ENCODE results near the gene CALHM3. TPM values are rescaled to one million over a fixed set of nuclear protein-coding genes. Genes with fewer than 3 reads are reported as not detected.

Gene CALHM3
- total RNA-seq, 1 donor from 2014 or later, result not detected

DNA sequence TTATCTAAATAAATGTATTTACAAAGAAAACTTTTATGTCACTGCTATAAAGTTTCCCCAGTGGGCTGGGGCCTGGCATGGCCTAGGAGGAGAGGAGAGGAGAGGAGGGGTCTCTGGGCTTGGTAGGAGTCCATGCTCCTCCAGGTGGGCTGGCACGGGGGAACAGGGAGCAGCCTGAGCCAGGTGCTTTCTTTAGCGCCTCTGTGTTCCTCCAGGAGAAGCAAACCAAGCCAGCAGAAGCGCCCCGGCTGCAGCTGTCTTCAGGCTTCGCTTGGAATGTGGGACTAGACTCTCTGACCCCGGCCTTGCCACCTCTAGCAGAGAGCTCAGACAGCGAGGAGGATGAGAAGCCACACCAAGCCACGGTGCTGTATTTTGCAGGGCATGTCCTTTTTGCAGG is 37.4 kb downstream of the CALHM3 start:
- Histone ChIP-seq H3K27me3 (ENCODE audit: insufficient read depth, low read length) (no peaks in the 10 kb centered on the region), H3K9me3 (ENCODE audit: insufficient read depth, low read depth, low read length) (no peaks in the 10 kb centered on the region), H3K27ac (ENCODE audit: low read depth, low read length) (peak overlapping the region; percentile 31), H3K9ac (ENCODE audit: low read length) (no peak overlapping the region), H3K79me2 (ENCODE audit: insufficient read depth, low read length) (no peaks in the 10 kb centered on the region), H2AFZ (ENCODE audit: low read depth, low read length) (no peak overlapping the region), H3K4me1 (ENCODE audit: insufficient read depth, low read length) (peaks cover 21% of the 10 kb centered on the region), H3K4me2 (ENCODE audit: low read length) (peak overlapping the region; percentile 48), H3K4me3 (ENCODE audit: insufficient read depth, low read depth, low read length) (no peak overlapping the region), H3K36me3 (ENCODE audit: insufficient read depth, low read length) (peaks cover 58% of the 10 kb centered on the region), H4K20me1 (ENCODE audit: insufficient read depth, low read length) (peaks cover 61% of the 10 kb centered on the region)
- no peaks in the 10 kb centered on the region for H3K9me3 Mint-ChIP-seq (ENCODE audit: unreplicated experiment)
- H3K27ac Mint-ChIP-seq (ENCODE audit: unreplicated experiment), result peak overlapping the region; percentile 86
- no peaks in the 10 kb centered on the region for H3K27me3 Mint-ChIP-seq (ENCODE audit: low read depth, unreplicated experiment)
- peaks cover 36% of the 10 kb centered on the region for H3K4me1 Mint-ChIP-seq (ENCODE audit: low read depth, unreplicated experiment)
- peaks cover 58% of the 10 kb centered on the region for H3K36me3 Mint-ChIP-seq (ENCODE audit: low read depth, unreplicated experiment)
- H3K4me3 Mint-ChIP-seq (ENCODE audit: unreplicated experiment), result peak overlapping the region; percentile 14
- FAIRE-seq (no peak), DNase-seq (ENCODE audit: low read depth) (no peak)
- TF ChIP-seq EZH2 (IDR thresholded peaks at IDR 0.05; ENCODE audit: insufficient read depth, low read length), result no peak
- TF ChIP-seq, protein P1, sequence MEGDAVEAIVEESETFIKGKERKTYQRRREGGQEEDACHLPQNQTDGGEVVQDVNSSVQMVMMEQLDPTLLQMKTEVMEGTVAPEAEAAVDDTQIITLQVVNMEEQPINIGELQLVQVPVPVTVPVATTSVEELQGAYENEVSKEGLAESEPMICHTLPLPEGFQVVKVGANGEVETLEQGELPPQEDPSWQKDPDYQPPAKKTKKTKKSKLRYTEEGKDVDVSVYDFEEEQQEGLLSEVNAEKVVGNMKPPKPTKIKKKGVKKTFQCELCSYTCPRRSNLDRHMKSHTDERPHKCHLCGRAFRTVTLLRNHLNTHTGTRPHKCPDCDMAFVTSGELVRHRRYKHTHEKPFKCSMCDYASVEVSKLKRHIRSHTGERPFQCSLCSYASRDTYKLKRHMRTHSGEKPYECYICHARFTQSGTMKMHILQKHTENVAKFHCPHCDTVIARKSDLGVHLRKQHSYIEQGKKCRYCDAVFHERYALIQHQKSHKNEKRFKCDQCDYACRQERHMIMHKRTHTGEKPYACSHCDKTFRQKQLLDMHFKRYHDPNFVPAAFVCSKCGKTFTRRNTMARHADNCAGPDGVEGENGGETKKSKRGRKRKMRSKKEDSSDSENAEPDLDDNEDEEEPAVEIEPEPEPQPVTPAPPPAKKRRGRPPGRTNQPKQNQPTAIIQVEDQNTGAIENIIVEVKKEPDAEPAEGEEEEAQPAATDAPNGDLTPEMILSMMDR (IDR thresholded peaks at IDR 0.05; ENCODE audit: insufficient read depth, low read depth, low read length), result no peak

DNA sequence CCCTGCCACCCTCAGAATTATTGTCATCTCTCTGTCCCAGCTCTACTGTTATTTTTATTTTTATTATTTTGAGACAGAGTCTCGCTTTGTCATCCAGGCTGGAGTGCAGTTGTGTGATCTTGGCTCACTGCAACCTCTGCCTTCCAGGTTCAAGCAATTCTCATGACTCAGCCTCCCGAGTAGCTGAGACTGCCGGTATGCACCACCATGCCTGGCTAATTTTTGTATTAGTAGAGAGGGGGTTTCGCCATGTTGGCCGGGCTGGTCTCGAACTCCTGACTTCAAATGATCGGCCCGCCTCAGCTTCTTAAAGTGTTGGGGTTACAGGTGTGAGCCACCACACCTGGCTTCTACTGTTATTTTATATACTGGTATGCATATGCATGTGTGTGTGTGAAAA is 37.8 kb downstream of the CALHM3 start:
- Histone ChIP-seq H3K9ac (ENCODE audit: low read length) (no peak overlapping the region), H3K4me1 (ENCODE audit: insufficient read depth, low read length) (peaks cover 21% of the 10 kb centered on the region), H3K9me3 (ENCODE audit: insufficient read depth, low read depth, low read length) (no peaks in the 10 kb centered on the region), H3K79me2 (ENCODE audit: insufficient read depth, low read length) (no peaks in the 10 kb centered on the region), H4K20me1 (ENCODE audit: insufficient read depth, low read length) (peaks cover 61% of the 10 kb centered on the region), H3K27ac (ENCODE audit: low read depth, low read length) (peak overlapping the region; percentile 31), H3K36me3 (ENCODE audit: insufficient read depth, low read length) (peaks cover 62% of the 10 kb centered on the region), H2AFZ (ENCODE audit: low read depth, low read length) (no peak overlapping the region), H3K4me3 (ENCODE audit: insufficient read depth, low read depth, low read length) (no peak overlapping the region), H3K4me2 (ENCODE audit: low read length) (no peak overlapping the region), H3K27me3 (ENCODE audit: insufficient read depth, low read length) (no peaks in the 10 kb centered on the region)
- Mint-ChIP-seq H3K4me3 (ENCODE audit: unreplicated experiment) (peak overlapping the region; percentile 14), H3K27me3 (ENCODE audit: low read depth, unreplicated experiment) (no peaks in the 10 kb centered on the region), H3K36me3 (ENCODE audit: low read depth, unreplicated experiment) (peaks cover 55% of the 10 kb centered on the region), H3K9me3 (ENCODE audit: unreplicated experiment) (no peaks in the 10 kb centered on the region), H3K27ac (ENCODE audit: unreplicated experiment) (peak overlapping the region; percentile 86), H3K4me1 (ENCODE audit: low read depth, unreplicated experiment) (peaks cover 33% of the 10 kb centered on the region)
- no peak for FAIRE-seq
- no peak for TF ChIP-seq EZH2 (IDR thresholded peaks at IDR 0.05; ENCODE audit: insufficient read depth, low read length)
- TF ChIP-seq, protein P1 (IDR thresholded peaks at IDR 0.05; ENCODE audit: insufficient read depth, low read depth, low read length), result no peak
- no peak for DNase-seq (ENCODE audit: low read depth)

DNA sequence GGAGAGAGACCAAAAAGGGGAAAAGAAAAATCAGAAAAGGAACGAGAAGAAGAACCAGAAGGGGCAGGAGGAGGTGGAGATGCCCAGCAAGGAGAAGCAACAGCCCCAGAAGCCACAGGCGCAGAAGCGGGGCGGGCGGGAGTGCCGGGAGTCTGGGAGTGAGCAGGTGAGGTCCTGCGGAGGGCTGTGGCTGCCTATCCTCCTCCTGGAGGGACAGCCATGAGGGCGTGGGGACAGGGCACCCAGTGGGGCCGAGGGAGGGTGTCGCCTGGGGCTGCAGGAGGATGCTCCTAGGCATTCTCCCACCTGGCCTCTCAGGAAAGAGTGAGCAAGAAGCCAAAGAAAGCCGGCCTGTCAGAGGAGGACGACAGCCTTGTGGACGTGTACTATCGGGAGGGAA is 38.6 kb downstream of the CALHM3 start:
- Mint-ChIP-seq H3K36me3 (ENCODE audit: low read depth, unreplicated experiment) (peaks cover 52% of the 10 kb centered on the region), H3K27me3 (ENCODE audit: low read depth, unreplicated experiment) (no peaks in the 10 kb centered on the region), H3K9me3 (ENCODE audit: unreplicated experiment) (no peaks in the 10 kb centered on the region), H3K27ac (ENCODE audit: unreplicated experiment) (peak overlapping the region; percentile 89), H3K4me1 (ENCODE audit: low read depth, unreplicated experiment) (peaks cover 30% of the 10 kb centered on the region), H3K4me3 (ENCODE audit: unreplicated experiment) (peak overlapping the region; percentile 64)
- Histone ChIP-seq H2AFZ (ENCODE audit: low read depth, low read length) (no peak overlapping the region), H3K79me2 (ENCODE audit: insufficient read depth, low read length) (no peaks in the 10 kb centered on the region), H3K4me1 (ENCODE audit: insufficient read depth, low read length) (peaks cover 18% of the 10 kb centered on the region), H3K4me2 (ENCODE audit: low read length) (no peak overlapping the region), H3K27me3 (ENCODE audit: insufficient read depth, low read length) (no peaks in the 10 kb centered on the region), H3K27ac (ENCODE audit: low read depth, low read length) (no peak overlapping the region), H3K36me3 (ENCODE audit: insufficient read depth, low read length) (peaks cover 67% of the 10 kb centered on the region), H3K9ac (ENCODE audit: low read length) (no peak overlapping the region), H3K9me3 (ENCODE audit: insufficient read depth, low read depth, low read length) (no peaks in the 10 kb centered on the region), H3K4me3 (ENCODE audit: insufficient read depth, low read depth, low read length) (no peak overlapping the region), H4K20me1 (ENCODE audit: insufficient read depth, low read length) (peaks cover 60% of the 10 kb centered on the region)
- no peak for DNase-seq (ENCODE audit: low read depth)
- FAIRE-seq, result no peak
- TF ChIP-seq, protein P1 (IDR thresholded peaks at IDR 0.05; ENCODE audit: insufficient read depth, low read depth, low read length), result no peak
- TF ChIP-seq EZH2 (IDR thresholded peaks at IDR 0.05; ENCODE audit: insufficient read depth, low read length), result no peak
